SJSA1 (cell line): ENCODE measurements around the gene PRPF38B. TPM values are rescaled to one million over a fixed set of nuclear protein-coding genes. Genes with fewer than 3 reads are reported as not detected.
"Not testable (repeated sequence)": the region's sequence is repeated elsewhere in the genome, so short reads cannot be mapped to it uniquely, and the experiment has no call there.

ENCODE experiments used
- DNase-seq, 2 experiments: peaks; one replicate each; pipeline ENCODE4 v3.0.0-alpha.2; 2015 to 2020; ENCODE audit warnings: low spot score in 2 of 2, low read depth in 1 of 2
- H3K27ac ChIP-seq: fragments of 250-450 bp; sonication (Bioruptor Pico); 2 replicates; pipeline ENCODE4 v1.5.1; 2020; ENCODE audit warnings: mild to moderate bottlenecking, moderate library complexity
- H3K27me3 ChIP-seq: fragments of 250-450 bp; sonication (Bioruptor Pico); replicated peaks from 2 replicates; pipeline ENCODE4 v1.5.1; 2020; ENCODE audit warnings: mild to moderate bottlenecking, moderate library complexity
- H3K36me3 ChIP-seq: fragments of 250-450 bp; sonication (Bioruptor Pico); 2 replicates; pipeline ENCODE4 v1.5.1; 2020; ENCODE audit warnings: mild to moderate bottlenecking
- H3K4me1 ChIP-seq: fragments of 250-450 bp; sonication (Bioruptor Pico); replicated peaks from 2 replicates; pipeline ENCODE4 v1.6.1; 2021; ENCODE audit warnings: mild to moderate bottlenecking
- H3K4me3 ChIP-seq: fragments of 250-450 bp; sonication (Bioruptor Pico); 2 replicates; pipeline ENCODE4 v1.5.1; 2020; ENCODE audit warnings: mild to moderate bottlenecking
- H3K9me3 ChIP-seq: fragments of 250-450 bp; sonication (Bioruptor Pico); replicated peaks from 2 replicates; pipeline ENCODE4 v1.5.1; 2020; ENCODE audit warnings: mild to moderate bottlenecking
- total RNA-seq: library from RNA; depleted of rRNA; stranded (reverse); fragments of >200 nt; shearing (Covaris generic); gene quantifications from 2 replicates; pipeline ENCODE4 v1.2.3, GENCODE V29; 2014

The PRPF38B gene
- total RNA-seq, 1 experiment from 2014 or later, result 22.1 TPM

DNA sequence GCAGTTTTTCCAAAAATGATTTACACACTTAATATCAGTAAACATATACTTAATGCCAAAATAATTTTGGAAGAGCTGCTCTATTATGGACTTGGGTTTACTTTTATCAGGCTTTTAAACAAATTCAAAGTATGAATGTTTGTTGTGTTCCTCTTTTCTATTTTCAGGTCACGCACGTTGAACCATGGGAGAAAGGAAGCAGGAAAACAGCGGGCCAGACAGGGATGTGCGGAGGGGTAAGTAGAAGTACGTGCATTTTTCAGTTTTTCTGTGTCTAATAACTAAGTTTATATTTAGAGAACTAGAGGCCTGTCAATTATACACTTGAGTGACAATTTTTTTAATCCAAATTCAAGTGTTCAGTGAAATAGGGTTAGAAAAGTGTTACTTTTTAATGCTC lies 3.4 kb downstream of the PRPF38B start:
- H3K4me1 ChIP-seq, result peaks cover 4% of the 10 kb centered on the region; the same call in 1 of the 2 replicates
- H3K9me3 ChIP-seq, result no peaks in the 10 kb centered on the region
- H3K27ac ChIP-seq, result no peak overlapping the region
- peaks cover 79% of the 10 kb centered on the region for H3K36me3 ChIP-seq
- no peaks in the 10 kb centered on the region for H3K27me3 ChIP-seq
- no peak for DNase-seq
- no peak overlapping the region for H3K4me3 ChIP-seq

DNA sequence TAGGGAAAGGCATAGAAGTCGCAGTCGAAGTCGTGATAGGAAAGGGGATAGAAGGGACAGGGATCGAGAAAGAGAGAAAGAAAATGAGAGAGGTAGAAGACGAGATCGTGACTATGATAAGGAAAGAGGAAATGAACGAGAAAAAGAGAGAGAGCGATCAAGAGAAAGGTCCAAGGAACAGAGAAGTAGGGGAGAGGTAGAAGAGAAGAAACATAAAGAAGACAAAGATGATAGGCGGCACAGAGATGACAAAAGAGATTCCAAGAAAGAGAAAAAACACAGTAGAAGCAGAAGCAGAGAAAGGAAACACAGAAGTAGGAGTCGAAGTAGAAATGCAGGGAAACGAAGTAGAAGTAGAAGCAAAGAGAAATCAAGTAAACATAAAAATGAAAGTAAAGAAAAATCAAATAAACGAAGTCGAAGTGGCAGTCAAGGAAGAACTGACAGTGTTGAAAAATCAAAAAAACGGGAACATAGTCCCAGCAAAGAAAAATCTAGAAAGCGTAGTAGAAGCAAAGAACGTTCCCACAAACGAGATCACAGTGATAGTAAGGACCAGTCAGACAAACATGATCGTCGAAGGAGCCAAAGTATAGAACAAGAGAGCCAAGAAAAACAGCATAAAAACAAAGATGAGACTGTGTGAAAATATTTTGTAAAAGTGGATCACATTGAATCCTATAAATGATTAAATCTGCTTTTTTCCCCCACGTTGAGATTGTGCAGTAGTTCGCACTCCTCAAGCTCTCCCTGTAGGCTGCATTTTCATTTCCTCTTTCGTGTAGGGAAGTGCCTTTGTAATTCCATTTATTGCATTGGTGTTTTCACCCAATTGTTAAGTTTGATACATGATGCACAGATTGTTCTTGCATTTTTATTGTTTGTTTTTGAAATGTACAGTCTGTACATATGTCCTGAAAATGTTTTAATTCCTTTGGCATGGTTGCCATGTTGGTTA lies 7.5 kb downstream of the PRPF38B start:
- no peak for DNase-seq

DNA sequence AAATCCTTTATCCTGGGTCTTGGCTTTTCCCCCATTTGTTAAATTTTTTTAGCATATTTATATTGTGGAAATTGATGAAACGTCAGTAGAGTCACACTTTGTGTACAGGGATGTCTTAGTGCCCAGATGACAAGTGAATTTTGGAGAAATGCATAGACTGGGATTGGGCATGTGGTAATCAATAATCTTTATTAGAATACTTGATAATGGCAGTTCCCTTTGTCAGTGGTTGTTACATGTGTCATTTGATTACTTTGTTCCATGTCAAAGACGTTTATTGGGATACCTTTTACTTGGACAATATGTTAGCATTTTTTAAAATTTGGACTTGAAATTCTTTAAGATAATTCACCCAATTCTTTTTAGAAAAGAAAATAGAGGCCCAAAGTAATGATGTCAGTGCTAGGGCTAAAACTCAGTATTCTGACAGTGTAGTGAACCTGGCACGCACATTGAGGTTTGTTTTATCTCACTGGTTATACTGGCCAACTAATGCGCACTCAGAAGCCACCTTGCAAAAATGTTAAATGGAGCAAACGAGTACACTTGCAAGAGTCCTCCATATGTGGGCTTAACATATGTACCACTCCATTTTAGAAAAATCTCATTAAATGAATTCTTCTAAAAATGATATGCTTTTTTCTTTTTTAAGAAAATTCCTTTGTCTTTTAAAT lies 9.2 kb downstream of the PRPF38B start:
- Histone ChIP-seq H3K36me3 (peaks cover 54% of the 10 kb centered on the region), H3K4me3 (no peak overlapping the region), H3K27ac (no peak overlapping the region)

More for the DNA sequence above, 7.5 kb downstream of the PRPF38B start:
- H3K4me1 ChIP-seq, result peaks cover 13% of the 10 kb centered on the region
- H3K27ac ChIP-seq, result no peak overlapping the region
- H3K4me3 ChIP-seq, result no peak overlapping the region
- H3K9me3 ChIP-seq, result no peaks in the 10 kb centered on the region
- H3K36me3 ChIP-seq, result peaks cover 69% of the 10 kb centered on the region
- no peaks in the 10 kb centered on the region for H3K27me3 ChIP-seq

GRCh38 chr1:108702109-108702508 lies 10.0 kb downstream of the PRPF38B start:
- not testable (repeated sequence) for H3K27ac ChIP-seq, H3K9me3 ChIP-seq, H3K27me3 ChIP-seq, DNase-seq, H3K4me3 ChIP-seq
- Histone ChIP-seq H3K36me3 (peaks cover 46% of the 10 kb centered on the region), H3K4me1 (peaks cover 21% of the 10 kb centered on the region)

More for the DNA sequence above, 9.2 kb downstream of the PRPF38B start:
- H3K9me3 ChIP-seq, result no peaks in the 10 kb centered on the region
- DNase-seq, result no peak
- H3K4me1 ChIP-seq, result peaks cover 21% of the 10 kb centered on the region
- no peaks in the 10 kb centered on the region for H3K27me3 ChIP-seq

- Histone ChIP-seq H3K9me3 (no peaks in the 10 kb centered on the region), H3K27me3 (no peaks in the 10 kb centered on the region), H3K4me3 (no peak overlapping the region), H3K36me3 (peaks cover 30% of the 10 kb centered on the region), H3K27ac (no peak overlapping the region), H3K4me1 (peaks cover 21% of the 10 kb centered on the region)
- no peak for DNase-seq
Measured at GRCh38 chr1:108703939-108704338, 11.8 kb downstream of the PRPF38B start.

GRCh38 chr1:108704496-108704895 lies 12.4 kb downstream of the PRPF38B start:
- H3K27me3 ChIP-seq, result no peaks in the 10 kb centered on the region
- no peak overlapping the region for H3K27ac ChIP-seq
- no peaks in the 10 kb centered on the region for H3K9me3 ChIP-seq
- H3K36me3 ChIP-seq, result peaks cover 24% of the 10 kb centered on the region
- H3K4me1 ChIP-seq, result peaks cover 21% of the 10 kb centered on the region
- no peak overlapping the region for H3K4me3 ChIP-seq
- DNase-seq, result peak; percentile 54 to 60

GRCh38 chr1:108706643-108707042 lies 14.5 kb downstream of the PRPF38B start:
- no peak for DNase-seq

DNA sequence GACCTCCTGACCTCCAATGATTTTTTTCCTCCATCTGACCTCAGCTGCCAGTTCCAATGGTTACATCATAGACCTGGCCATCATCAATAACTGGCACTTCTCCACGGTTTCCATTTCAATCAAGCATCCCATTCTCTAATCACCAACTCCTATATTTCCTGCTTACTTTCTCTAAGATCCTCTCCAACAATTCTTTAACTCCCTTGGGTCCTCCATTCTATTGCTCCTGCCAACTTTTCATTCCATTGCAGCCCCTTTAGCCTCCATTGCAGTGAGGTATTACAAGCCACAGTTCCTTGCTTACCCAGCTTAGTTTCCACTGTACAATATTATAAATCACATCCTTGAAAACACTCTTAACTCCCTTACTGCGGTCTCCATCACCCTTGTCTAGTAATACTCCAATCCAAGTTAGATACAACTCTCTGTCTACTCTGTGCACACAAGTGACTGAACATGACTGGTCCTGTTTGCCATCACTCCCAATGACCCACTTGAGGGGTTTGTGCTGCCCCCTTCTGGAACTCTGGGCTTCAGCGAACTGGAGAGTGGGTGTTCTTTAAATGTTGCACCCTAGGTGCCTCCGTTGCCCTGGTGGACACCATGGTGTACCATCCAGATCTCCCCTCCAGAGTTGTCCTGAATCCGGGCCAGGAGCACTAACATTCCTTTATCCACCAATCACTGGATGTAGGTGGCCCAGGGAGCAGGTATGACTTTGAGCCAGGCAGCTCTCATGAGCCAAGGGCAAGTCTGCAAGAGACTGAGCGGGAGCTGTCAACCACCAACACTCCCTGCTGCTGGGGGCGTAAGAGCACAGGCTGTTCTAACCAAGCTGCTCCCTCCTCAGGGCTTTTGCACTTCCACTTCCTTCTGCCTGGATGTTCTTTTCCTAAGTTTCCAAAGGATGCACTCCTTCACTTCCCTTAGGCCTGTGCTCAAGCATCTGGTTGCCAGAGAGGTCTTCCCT lies 16.9 kb downstream of the PRPF38B start:
- DNase-seq, result no peak
- no peak overlapping the region for H3K27ac ChIP-seq
- no peak overlapping the region for H3K4me3 ChIP-seq
- H3K36me3 ChIP-seq, result no peaks in the 10 kb centered on the region
- H3K9me3 ChIP-seq, result no peaks in the 10 kb centered on the region
- H3K27me3 ChIP-seq, result 0 out of 2 replicates have a peak, but pooled peaks cover 3% of the 10 kb centered on the region
- H3K4me1 ChIP-seq, result peaks cover 15% of the 10 kb centered on the region

More at GRCh38 chr1:108706643-108707042, 14.5 kb downstream of the PRPF38B start:
- Histone ChIP-seq H3K27me3 (no peaks in the 10 kb centered on the region), H3K36me3 (peaks cover 5% of the 10 kb centered on the region; the same call in 1 of the 2 replicates), H3K27ac (no peak overlapping the region), H3K9me3 (no peaks in the 10 kb centered on the region), H3K4me1 (peaks cover 21% of the 10 kb centered on the region), H3K4me3 (no peak overlapping the region)

GRCh38 chr1:108712606-108713150 lies 20.6 kb downstream of the PRPF38B start, which contains the start of gene FNDC7:
Gene FNDC7 (plus strand): TSS chr1:108712908. CDS start chr1:108712934, 26 bp downstream.
- Histone ChIP-seq H3K4me1 (no peaks in the 10 kb centered on the region), H3K36me3 (no peaks in the 10 kb centered on the region), H3K9me3 (no peaks in the 10 kb centered on the region), H3K27me3 (0 out of 2 replicates have a peak, but pooled peaks cover 3% of the 10 kb centered on the region), H3K4me3 (no peak within 1 kb of the TSS), H3K27ac (no peak within 1 kb of the TSS)
- DNase-seq, result no peak

DNA sequence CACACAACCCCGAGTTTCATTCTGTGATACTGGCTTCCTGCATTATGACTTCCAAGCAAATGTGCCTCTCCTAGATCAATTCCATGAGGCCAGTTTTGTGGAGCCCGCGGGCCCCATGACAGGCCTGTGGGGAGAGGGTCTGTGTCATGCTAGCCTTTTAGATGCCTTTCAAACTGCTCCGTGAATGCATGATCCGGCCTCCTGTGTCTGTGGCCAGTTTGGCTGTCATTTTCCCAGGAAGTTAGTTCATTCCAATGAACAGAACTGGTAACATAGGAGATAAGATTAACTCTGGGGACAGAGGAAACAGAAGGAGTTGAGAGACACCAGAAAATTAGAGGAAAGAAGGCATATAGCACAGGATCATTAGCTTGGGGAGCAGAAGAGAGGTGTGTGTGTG lies 23.8 kb downstream of the PRPF38B start:
- H3K36me3 ChIP-seq, result no peaks in the 10 kb centered on the region
- H3K4me3 ChIP-seq, result no peak overlapping the region
- H3K4me1 ChIP-seq, result peaks cover 14% of the 10 kb centered on the region
- H3K27ac ChIP-seq, result no peak overlapping the region
- no peaks in the 10 kb centered on the region for H3K9me3 ChIP-seq
- H3K27me3 ChIP-seq, result 0 out of 2 replicates have a peak, but pooled peaks cover 3% of the 10 kb centered on the region
- no peak for DNase-seq

- H3K9me3 ChIP-seq, result no peaks in the 10 kb centered on the region
- H3K36me3 ChIP-seq, result no peaks in the 10 kb centered on the region
- H3K27ac ChIP-seq, result no peak overlapping the region
- DNase-seq, result no peak
- H3K27me3 ChIP-seq, result 0 out of 2 replicates have a peak, but pooled peaks cover 3% of the 10 kb centered on the region
- H3K4me1 ChIP-seq, result peaks cover 14% of the 10 kb centered on the region
- no peak overlapping the region for H3K4me3 ChIP-seq
Measured at GRCh38 chr1:108716437-108717230, 24.5 kb downstream of the PRPF38B start.

DNA sequence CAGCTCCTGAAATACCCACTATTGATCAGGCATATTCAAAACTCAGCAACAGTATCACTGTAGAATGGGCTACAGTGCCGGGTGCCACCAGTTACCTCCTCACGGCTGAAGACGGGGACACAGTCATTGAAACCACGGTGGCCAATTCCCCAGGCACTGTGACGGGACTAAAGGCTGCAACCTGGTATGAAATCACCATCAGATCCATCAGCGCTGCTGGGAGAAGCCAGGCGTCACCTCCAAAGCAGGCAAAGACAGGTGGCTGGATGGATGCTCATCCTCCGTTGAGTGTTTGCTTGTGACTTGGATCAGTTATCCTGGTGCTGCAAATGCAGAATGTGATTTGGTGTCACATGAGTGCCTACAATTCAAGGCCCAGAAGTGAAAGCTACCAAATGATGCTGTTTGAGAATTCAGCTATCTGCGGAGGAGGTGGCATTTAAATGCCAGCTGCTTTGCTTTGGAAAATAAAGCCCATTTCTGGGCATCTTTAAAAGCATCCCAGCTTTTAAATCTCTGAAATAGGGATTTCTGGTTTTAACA lies 25.7 kb downstream of the PRPF38B start:
- no peaks in the 10 kb centered on the region for H3K9me3 ChIP-seq
- no peaks in the 10 kb centered on the region for H3K36me3 ChIP-seq
- H3K4me1 ChIP-seq, result peaks cover 14% of the 10 kb centered on the region
- no peak overlapping the region for H3K4me3 ChIP-seq
- no peaks in the 10 kb centered on the region for H3K27me3 ChIP-seq
- no peak for DNase-seq
- H3K27ac ChIP-seq, result no peak overlapping the region
